GM12874 (cell line): ENCODE data around the gene UBAP2.
A peak's percentile ranks its signal among the peaks of the same experiment; 100 is the strongest.

Experiments used
- CTCF ChIP-seq: IDR thresholded peaks from 2 replicates; pipeline ENCODE4 v1.5.1; 2011; ENCODE audit warnings: low read depth, mild to moderate bottlenecking, control low read depth, low read length, moderate library complexity; ENCODE audit not compliant: insufficient read depth

UBAP2 gene

GRCh38 chr9:33932078-33932807 lies 116.4 kb downstream of the UBAP2 start:
- no peak for TF ChIP-seq CTCF

- no peak for TF ChIP-seq CTCF
These were observed 117.4 kb downstream of the UBAP2 start for GRCh38 chr9:33931326-33931725.

GRCh38 chr9:33927694-33928093 lies 121.0 kb downstream of the UBAP2 start:
- TF ChIP-seq CTCF, result no peak

- no peak for TF ChIP-seq CTCF
These were observed 121.8 kb downstream of the UBAP2 start for GRCh38 chr9:33926746-33927485.

GRCh38 chr9:33924978-33925797 lies 123.5 kb downstream of the UBAP2 start:
- peak; percentile 54 for TF ChIP-seq CTCF

- no peak for TF ChIP-seq CTCF
These were observed 124.5 kb downstream of the UBAP2 start for GRCh38 chr9:33923998-33924701.
